IPS DF 6.9 (cell line): ENCODE data around the gene SP110.

ENCODE experiments used
- DNase-seq: peaks from one replicate; pipeline ENCODE4 v3.0.0-alpha.2; 2013; ENCODE audit warnings: low read depth, low spot score
- H3K27ac ChIP-seq: one replicate; pipeline ENCODE4 v1.5.1; 2013; ENCODE audit warnings: low read length, control low read depth
- H3K27me3 ChIP-seq: 2 replicates; pipeline ENCODE4 v1.6.1; 2013; ENCODE audit warnings: mild to moderate bottlenecking, low read length; ENCODE audit not compliant: control insufficient read depth, insufficient read depth
- H3K36me3 ChIP-seq: 2 replicates; pipeline ENCODE4 v1.6.1; 2013; ENCODE audit warnings: low read length; ENCODE audit not compliant: control insufficient read depth, insufficient read depth
- H3K4me1 ChIP-seq: 2 replicates; pipeline ENCODE4 v1.6.1; 2013; ENCODE audit warnings: low read length; ENCODE audit not compliant: control insufficient read depth, insufficient read depth
- H3K4me3 ChIP-seq: 2 replicates; pipeline ENCODE4 v1.5.1; 2013; ENCODE audit warnings: mild to moderate bottlenecking, low read length
- H3K9me3 ChIP-seq: 2 replicates; pipeline ENCODE4 v1.6.1; 2013; ENCODE audit warnings: low read length, inconsistent platforms; ENCODE audit not compliant: control insufficient read depth, insufficient read depth
- WGBS: extraction: QIAGEN DNeasy Blood & Tissue Kit; methylation state at CpG from one replicate; pipeline ENCODE4 v1.1.7; 2013; ENCODE audit warnings: mixed read lengths, missing lambda C conversion rate; ENCODE audit not compliant: insufficient read length, insufficient coverage; 5-methylcytosine and 5-hydroxymethylcytosine counted together

The SP110 gene

DNA sequence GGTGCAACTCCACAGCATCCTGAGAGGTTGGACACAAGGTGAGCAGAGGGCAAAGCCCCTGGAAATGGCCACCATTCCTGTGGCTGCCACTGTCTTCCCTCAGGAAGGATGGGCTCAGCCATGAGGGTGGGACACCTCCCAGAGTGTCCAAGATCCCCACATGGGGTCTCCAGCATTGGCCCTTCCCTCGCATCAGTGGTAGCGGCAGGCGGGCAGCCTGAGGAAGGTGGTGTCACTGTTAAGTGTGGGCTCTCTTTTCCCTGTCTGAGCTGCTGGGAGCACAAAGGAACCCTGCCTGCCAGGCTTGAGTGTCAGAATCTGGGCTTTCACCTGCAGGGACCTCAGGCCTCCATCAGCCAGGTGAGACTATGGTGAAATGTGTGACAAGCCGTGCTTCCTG lies 47.6 kb downstream of the SP110 start:
- Histone ChIP-seq H3K9me3 (no peaks in the 10 kb centered on the region), H3K27ac (no peak overlapping the region), H3K27me3 (no peaks in the 10 kb centered on the region), H3K4me3 (no peak overlapping the region), H3K4me1 (no peaks in the 10 kb centered on the region), H3K36me3 (no peaks in the 10 kb centered on the region)
- no peak for DNase-seq
- no CpG with 5 or more reads among the region's 4 CpGs for WGBS

- Histone ChIP-seq H3K4me3 (no peak overlapping the region), H3K36me3 (no peaks in the 10 kb centered on the region), H3K9me3 (no peaks in the 10 kb centered on the region), H3K4me1 (no peaks in the 10 kb centered on the region), H3K27me3 (no peaks in the 10 kb centered on the region), H3K27ac (no peak overlapping the region)
- WGBS = no CpG with 5 or more reads among the region's 9 CpGs
- DNase-seq = no peak
Observed at GRCh38 chr2:230170532-230170931, 49.3 kb downstream of the SP110 start.

DNA sequence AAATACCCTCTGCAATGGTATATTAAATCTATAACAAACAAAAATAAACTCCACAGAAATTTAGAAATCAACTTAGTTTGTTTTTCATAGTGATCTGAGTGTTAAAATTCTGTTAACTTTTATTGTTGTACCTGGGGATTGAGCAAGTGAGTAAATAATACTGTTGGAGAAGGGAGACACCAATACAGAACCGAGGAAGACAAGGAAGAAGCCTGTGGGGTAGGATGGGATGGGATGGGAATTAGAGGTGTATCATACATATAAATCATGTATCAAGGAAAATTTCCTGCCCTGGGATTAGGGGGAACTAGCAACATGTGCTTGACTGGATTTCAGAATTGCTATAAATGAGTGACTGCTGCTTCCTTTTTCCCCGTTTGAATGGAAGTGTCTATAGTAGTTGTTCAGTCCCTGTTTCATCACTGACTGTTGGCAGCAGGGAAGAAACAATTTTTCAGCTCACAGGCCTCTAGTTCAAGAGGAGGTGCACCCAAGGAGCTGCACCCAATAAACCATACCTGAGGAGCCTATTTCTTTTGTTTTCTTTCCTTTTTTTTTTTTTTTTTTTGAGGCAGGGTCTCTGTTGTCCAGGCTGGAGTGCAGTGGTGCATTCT lies 53.1 kb downstream of the SP110 start:
- Histone ChIP-seq H3K4me1 (no peaks in the 10 kb centered on the region), H3K27me3 (no peaks in the 10 kb centered on the region), H3K27ac (no peak overlapping the region), H3K9me3 (no peaks in the 10 kb centered on the region), H3K36me3 (no peaks in the 10 kb centered on the region), H3K4me3 (no peak overlapping the region)
- DNase-seq = no peak
- no CpG with 5 or more reads among the region's 2 CpGs for WGBS

DNA sequence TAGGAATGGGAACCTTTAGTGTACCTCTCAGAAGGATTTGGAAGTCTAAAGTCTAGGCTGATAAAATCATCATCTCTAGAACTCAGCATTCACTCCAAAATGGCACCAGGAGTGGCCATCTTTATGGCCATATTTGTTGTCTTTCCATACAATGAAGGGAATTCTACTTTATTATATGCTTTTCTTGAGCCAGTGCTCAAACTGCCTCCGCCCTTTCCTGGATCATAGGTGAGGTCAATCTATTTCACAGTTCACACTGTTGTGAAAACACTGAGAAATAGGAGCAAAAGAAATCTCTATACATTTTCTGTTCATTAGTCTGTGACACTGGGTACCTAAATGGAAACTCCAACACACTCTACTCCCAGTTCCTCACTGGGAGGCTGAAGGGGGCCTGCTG lies 55.6 kb downstream of the SP110 start:
- no CpG with 5 or more reads among the region's 1 CpG for WGBS
- H3K36me3 ChIP-seq = no peaks in the 10 kb centered on the region
- no peak for DNase-seq
- H3K4me1 ChIP-seq = no peaks in the 10 kb centered on the region
- H3K27me3 ChIP-seq = no peaks in the 10 kb centered on the region
- H3K9me3 ChIP-seq = no peaks in the 10 kb centered on the region
- no peak overlapping the region for H3K4me3 ChIP-seq
- no peak overlapping the region for H3K27ac ChIP-seq

- Histone ChIP-seq H3K27me3 (no peaks in the 10 kb centered on the region), H3K9me3 (no peaks in the 10 kb centered on the region), H3K36me3 (no peaks in the 10 kb centered on the region), H3K4me3 (no peak overlapping the region), H3K4me1 (no peaks in the 10 kb centered on the region), H3K27ac (no peak overlapping the region)
- DNase-seq = no peak
- no CpG with 5 or more reads among the region's 5 CpGs for WGBS
Observed at GRCh38 chr2:230162981-230163380, 56.8 kb downstream of the SP110 start.

DNA sequence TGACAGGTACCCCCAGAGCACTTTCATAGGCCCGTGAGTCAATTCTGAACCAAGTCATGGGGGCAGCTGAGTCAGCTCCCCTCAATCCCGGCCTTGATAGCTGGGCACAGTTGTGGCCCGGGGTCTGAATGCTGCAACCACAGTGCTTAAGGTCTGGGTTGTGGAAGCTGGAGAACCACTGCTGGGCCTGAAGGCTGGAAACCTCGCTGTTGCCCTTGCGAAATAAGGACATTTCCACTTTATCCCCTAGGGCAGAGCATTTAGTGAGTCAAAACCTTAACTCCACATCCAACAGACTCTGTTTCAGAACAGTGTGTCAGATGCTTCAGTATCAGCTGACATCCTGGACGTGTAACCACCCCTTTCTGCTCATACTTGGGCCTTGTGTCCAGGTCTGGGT lies 58.6 kb downstream of the SP110 start:
- WGBS = no CpG with 5 or more reads among the region's 6 CpGs
- DNase-seq = no peak

DNA sequence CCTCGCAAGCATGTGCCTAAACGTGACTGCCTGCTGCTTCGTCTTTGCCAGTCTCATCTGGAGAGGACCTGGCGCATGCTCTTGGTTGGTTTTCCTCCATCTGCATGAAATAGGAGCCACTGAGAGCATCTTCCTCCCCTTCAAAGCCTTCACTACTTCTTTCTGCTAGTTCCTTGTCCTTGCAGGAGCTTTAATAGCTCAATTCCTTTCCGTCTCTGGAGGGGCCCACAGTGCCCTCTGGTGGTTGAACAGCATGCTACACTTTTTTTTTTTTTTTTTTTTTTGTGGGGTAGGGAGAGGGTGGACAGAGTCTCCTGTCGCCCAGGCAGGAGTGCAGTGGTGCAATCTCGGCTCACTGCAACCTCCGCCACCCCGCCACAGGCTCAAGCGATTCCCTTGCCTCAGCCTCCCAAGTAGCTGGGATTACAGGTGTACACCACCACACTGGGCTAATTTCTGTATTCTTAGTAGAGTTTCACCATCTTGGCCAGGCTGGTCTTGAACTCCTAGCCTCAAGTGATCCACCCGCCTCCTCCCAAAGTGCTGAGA lies 59.6 kb downstream of the SP110 start:
- Histone ChIP-seq H3K4me3 (no peak overlapping the region), H3K36me3 (no peaks in the 10 kb centered on the region), H3K27me3 (no peaks in the 10 kb centered on the region), H3K27ac (no peak overlapping the region), H3K9me3 (no peaks in the 10 kb centered on the region), H3K4me1 (no peaks in the 10 kb centered on the region)
- DNase-seq = peak; percentile 31
- WGBS = no CpG with 5 or more reads among the region's 11 CpGs

More for the DNA sequence above, 58.6 kb downstream of the SP110 start:
- H3K27me3 ChIP-seq = no peaks in the 10 kb centered on the region
- no peaks in the 10 kb centered on the region for H3K9me3 ChIP-seq
- no peak overlapping the region for H3K27ac ChIP-seq
- no peaks in the 10 kb centered on the region for H3K4me1 ChIP-seq
- no peaks in the 10 kb centered on the region for H3K36me3 ChIP-seq
- no peak overlapping the region for H3K4me3 ChIP-seq

- WGBS = no CpG with 5 or more reads among the region's 5 CpGs
- no peak for DNase-seq
- no peaks in the 10 kb centered on the region for H3K27me3 ChIP-seq
Observed at GRCh38 chr2:230158468-230158867, 61.3 kb downstream of the SP110 start.

DNA sequence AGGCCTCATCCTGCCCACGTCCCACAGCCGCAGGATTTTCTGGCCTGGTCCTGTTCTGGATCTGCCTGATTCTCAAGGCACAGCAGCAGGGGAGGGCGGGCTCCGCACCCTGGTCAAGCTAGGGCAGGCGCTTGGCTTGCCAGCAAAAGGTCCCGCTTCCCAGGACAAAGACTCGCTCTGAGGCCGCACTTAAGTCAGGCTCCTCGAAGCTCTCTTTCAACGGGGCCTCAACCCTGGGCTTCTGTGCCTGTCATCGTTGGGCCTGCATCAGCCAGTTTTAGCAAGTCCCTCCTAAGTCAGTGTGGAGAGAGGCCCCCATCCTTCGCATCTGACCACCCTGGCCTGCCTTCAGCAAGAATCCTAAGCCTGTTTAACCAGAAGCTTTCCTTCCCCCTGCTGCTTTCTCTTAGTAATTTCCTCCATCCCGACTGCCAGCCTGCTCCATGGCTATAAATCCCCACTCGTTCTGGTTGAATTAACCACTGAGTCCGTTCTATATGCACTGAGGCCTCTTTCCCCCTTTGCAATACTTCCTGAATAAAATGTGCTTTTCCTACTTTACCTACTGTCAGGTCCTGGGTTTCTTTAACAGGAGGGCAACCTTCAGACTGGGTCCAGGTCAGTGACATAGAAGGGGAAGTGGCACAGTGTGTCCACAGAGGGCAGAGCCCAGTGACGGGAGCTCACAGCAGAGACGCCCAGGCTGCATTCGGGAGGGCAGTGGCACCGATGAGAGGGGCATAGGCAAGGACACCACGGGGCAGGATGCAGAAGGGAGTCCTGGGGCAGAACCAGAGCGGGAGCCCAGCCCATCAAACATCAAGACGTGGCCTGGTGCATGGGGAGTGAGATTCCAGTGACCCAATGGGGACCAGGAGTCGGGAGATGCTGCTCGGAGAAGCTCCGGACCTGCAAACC lies 62.7 kb downstream of the SP110 start:
- Histone ChIP-seq H3K36me3 (no peaks in the 10 kb centered on the region), H3K27ac (no peak overlapping the region), H3K4me1 (no peaks in the 10 kb centered on the region), H3K27me3 (no peaks in the 10 kb centered on the region), H3K4me3 (no peak overlapping the region), H3K9me3 (no peaks in the 10 kb centered on the region)
- WGBS = no CpG with 5 or more reads among the region's 25 CpGs
- no peak for DNase-seq

More at GRCh38 chr2:230158468-230158867, 61.3 kb downstream of the SP110 start:
- Histone ChIP-seq H3K36me3 (no peaks in the 10 kb centered on the region), H3K4me3 (no peak overlapping the region), H3K4me1 (no peaks in the 10 kb centered on the region), H3K27ac (no peak overlapping the region), H3K9me3 (no peaks in the 10 kb centered on the region)

DNA sequence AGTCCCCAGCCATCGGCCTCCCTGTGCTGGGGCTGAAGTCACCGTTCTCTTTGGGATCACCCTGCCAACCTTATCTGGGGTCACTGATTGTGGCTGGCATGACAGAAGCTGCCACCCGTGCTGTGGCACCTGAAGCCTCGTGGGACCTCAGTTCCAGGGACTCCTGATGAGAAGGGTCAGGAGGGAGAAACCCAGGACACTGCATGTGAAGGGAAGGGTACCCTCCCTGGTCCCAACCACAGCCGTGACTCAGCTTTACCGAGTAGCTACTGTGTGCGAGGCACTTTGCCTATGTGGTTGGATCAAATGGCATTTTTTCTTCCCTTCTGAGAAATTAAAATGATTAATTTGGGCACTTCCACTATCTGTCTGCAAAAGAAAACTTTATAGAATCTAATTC lies 64.4 kb downstream of the SP110 start:
- Histone ChIP-seq H3K4me3 (no peak overlapping the region), H3K36me3 (no peaks in the 10 kb centered on the region), H3K4me1 (no peaks in the 10 kb centered on the region), H3K27ac (no peak overlapping the region), H3K9me3 (no peaks in the 10 kb centered on the region), H3K27me3 (no peaks in the 10 kb centered on the region)
- DNase-seq = no peak
- no CpG with 5 or more reads among the region's 7 CpGs for WGBS
